ENCODE results near the gene ZCCHC9. TPM values are rescaled to one million over a fixed set of nuclear protein-coding genes. Genes with fewer than 3 reads are reported as not detected.

ZCCHC9 gene
- total RNA-seq, 1 experiment from 2014 or later: 16.5 TPM

GRCh38 chr5:81350507-81350906 is 49.1 kb downstream of the ZCCHC9 start:
- Histone ChIP-seq H3K36me3 (ENCODE audit: insufficient read depth, low read length, poor library complexity, severe bottlenecking) (no peaks in the 10 kb centered on the region), H3K4me3 (ENCODE audit: low read depth, low read length, poor library complexity, severe bottlenecking) (no peak overlapping the region), H3K27ac (ENCODE audit: low read depth, low read length, poor library complexity, severe bottlenecking) (no peak overlapping the region), H3K9me3 (ENCODE audit: low read depth, low read length, poor library complexity, severe bottlenecking) (no peaks in the 10 kb centered on the region), H3K27me3 (replicated peaks; ENCODE audit: insufficient read depth, low read depth, low read length, poor library complexity) (no peaks in the 10 kb centered on the region), H3K4me1 (ENCODE audit: insufficient read depth, low read length, poor library complexity, severe bottlenecking) (no peaks in the 10 kb centered on the region)
- DNase-seq (ENCODE audit: low spot score): no peak
- CTCF ChIA-PET: no interaction called here
- no TSS peak for BruUV-seq (replicated peaks)
- intact Hi-C loops (cut with micrococcal nuclease; ENCODE audit: unreplicated experiment): no loop called here
- POLR2A ChIA-PET (ENCODE audit: low non-redundant PET): no interaction called here
- no peak for TF ChIP-seq CTCF (conservative IDR thresholded peaks at IDR 0.05; ENCODE audit: low read depth, low read length)
- no peak for TF ChIP-seq EZH2 (IDR thresholded peaks at IDR 0.05; ENCODE audit: borderline replicate concordance, low read depth, low read length, poor library complexity, severe bottlenecking)

GRCh38 chr5:81353189-81353588 is 51.8 kb downstream of the ZCCHC9 start:
- Histone ChIP-seq H3K4me3 (ENCODE audit: low read depth, low read length, poor library complexity, severe bottlenecking) (no peak overlapping the region), H3K36me3 (ENCODE audit: insufficient read depth, low read length, poor library complexity, severe bottlenecking) (no peaks in the 10 kb centered on the region), H3K4me1 (ENCODE audit: insufficient read depth, low read length, poor library complexity, severe bottlenecking) (no peaks in the 10 kb centered on the region), H3K27ac (ENCODE audit: low read depth, low read length, poor library complexity, severe bottlenecking) (no peak overlapping the region), H3K27me3 (replicated peaks; ENCODE audit: insufficient read depth, low read depth, low read length, poor library complexity) (no peaks in the 10 kb centered on the region), H3K9me3 (ENCODE audit: low read depth, low read length, poor library complexity, severe bottlenecking) (no peaks in the 10 kb centered on the region)
- CTCF ChIA-PET: interaction anchor here (0.7 kb wide), 1 partner anchor 12 kb away, joined by 3 read pairs; no protein-coding TSS in a partner anchor
- POLR2A ChIA-PET (ENCODE audit: low non-redundant PET): no interaction called here
- DNase-seq (ENCODE audit: low spot score): no peak
- BruUV-seq (replicated peaks): no TSS peak
- intact Hi-C loops (cut with micrococcal nuclease; ENCODE audit: unreplicated experiment): no loop called here
- TF ChIP-seq EZH2 (IDR thresholded peaks at IDR 0.05; ENCODE audit: borderline replicate concordance, low read depth, low read length, poor library complexity, severe bottlenecking) (no peak), CTCF (conservative IDR thresholded peaks at IDR 0.05; ENCODE audit: low read depth, low read length) (no peak)

- DNase-seq (ENCODE audit: low spot score): no peak
- TF ChIP-seq CTCF (conservative IDR thresholded peaks at IDR 0.05; ENCODE audit: low read depth, low read length) (no peak), EZH2 (IDR thresholded peaks at IDR 0.05; ENCODE audit: borderline replicate concordance, low read depth, low read length, poor library complexity, severe bottlenecking) (no peak)
- POLR2A ChIA-PET (ENCODE audit: low non-redundant PET): no interaction called here
- Histone ChIP-seq H3K9me3 (ENCODE audit: low read depth, low read length, poor library complexity, severe bottlenecking) (no peaks in the 10 kb centered on the region), H3K27me3 (replicated peaks; ENCODE audit: insufficient read depth, low read depth, low read length, poor library complexity) (no peaks in the 10 kb centered on the region), H3K4me1 (ENCODE audit: insufficient read depth, low read length, poor library complexity, severe bottlenecking) (no peaks in the 10 kb centered on the region), H3K36me3 (ENCODE audit: insufficient read depth, low read length, poor library complexity, severe bottlenecking) (no peaks in the 10 kb centered on the region), H3K27ac (ENCODE audit: low read depth, low read length, poor library complexity, severe bottlenecking) (no peak overlapping the region), H3K4me3 (ENCODE audit: low read depth, low read length, poor library complexity, severe bottlenecking) (no peak overlapping the region)
- no TSS peak for BruUV-seq (replicated peaks)
- intact Hi-C loops (cut with micrococcal nuclease; ENCODE audit: unreplicated experiment): no loop called here
- CTCF ChIA-PET: no interaction called here
Measured at GRCh38 chr5:81354093-81354492, 52.7 kb downstream of the ZCCHC9 start.
